GM12875 (cell line): ENCODE data around the gene TBPL1.
"Not testable (repeated sequence)": the region's sequence is repeated elsewhere in the genome, so short reads cannot be mapped to it uniquely, and the experiment has no call there.

Source experiments
- H3K4me3 ChIP-seq: one replicate; pipeline ENCODE4 v1.5.1; 2011; ENCODE audit warnings: low read depth, low read length, control low read depth
- CTCF ChIP-seq: IDR thresholded peaks from 2 replicates; pipeline ENCODE4 v1.5.1; 2011; ENCODE audit warnings: low read depth, mild to moderate bottlenecking, control low read depth, inconsistent platforms, low read length, moderate library complexity, borderline replicate concordance; ENCODE audit not compliant: insufficient read depth

The TBPL1 gene

GRCh38 chr6:133967347-133967746, 14.3 kb downstream of the TBPL1 start:
- TF ChIP-seq CTCF, result no peak
- H3K4me3 ChIP-seq, result no peak overlapping the region

- not testable (repeated sequence) for H3K4me3 ChIP-seq
These were observed 14.8 kb downstream of the TBPL1 start for GRCh38 chr6:133967835-133968234.

- TF ChIP-seq CTCF, result no peak
- H3K4me3 ChIP-seq, result no peak overlapping the region
These were observed 16.4 kb downstream of the TBPL1 start for GRCh38 chr6:133969285-133969920.

GRCh38 chr6:133969921-133970295, 16.9 kb downstream of the TBPL1 start:
- TF ChIP-seq CTCF, result no peak
- no peak overlapping the region for H3K4me3 ChIP-seq

- no peak overlapping the region for H3K4me3 ChIP-seq
- TF ChIP-seq CTCF, result no peak
These were observed 18.8 kb downstream of the TBPL1 start for GRCh38 chr6:133971861-133972260.

- no peak for TF ChIP-seq CTCF
- no peak overlapping the region for H3K4me3 ChIP-seq
These were observed 19.4 kb downstream of the TBPL1 start for GRCh38 chr6:133972388-133972787.

- no peak overlapping the region for H3K4me3 ChIP-seq
- peak; percentile 39; the same call in 1 of the 2 replicates for TF ChIP-seq CTCF
These were observed 20.3 kb downstream of the TBPL1 start for GRCh38 chr6:133973109-133973971.
